Activated naive CD8-positive, alpha-beta T cell treated with anti-CD3 and anti-CD28 coated beads for 36 hours (primary cell): ENCODE results near the gene NRN1. TPM values are rescaled to one million over a fixed set of nuclear protein-coding genes. Genes with fewer than 3 reads are reported as not detected.
A peak's percentile ranks its signal among the peaks of the same experiment; 100 is the strongest.

Source experiments
- DNase-seq: peaks from one replicate; pipeline ENCODE4 v3.0.0; 2021
- H3K27ac Mint-ChIP-seq: one replicate; pipeline ENCODE4 v1.8.0; 2022; ENCODE audit warnings: mild to moderate bottlenecking, moderate library complexity, mixed read lengths
- H3K27me3 Mint-ChIP-seq: one replicate; pipeline ENCODE4 v1.8.0; 2022; ENCODE audit warnings: mild to moderate bottlenecking, mixed read lengths
- H3K36me3 Mint-ChIP-seq: one replicate; pipeline ENCODE4 v1.8.0; 2021; ENCODE audit warnings: mild to moderate bottlenecking, mixed read lengths
- H3K4me1 Mint-ChIP-seq: one replicate; pipeline ENCODE4 v1.8.0; 2021; ENCODE audit warnings: mixed read lengths
- H3K4me3 Mint-ChIP-seq: one replicate; pipeline ENCODE4 v1.8.0; 2022; ENCODE audit warnings: mild to moderate bottlenecking, moderate library complexity, mixed read lengths
- H3K9me3 Mint-ChIP-seq: one replicate; pipeline ENCODE4 v1.8.0; 2022; ENCODE audit warnings: mixed read lengths
- total RNA-seq, 2 experiments: library from RNA; stranded (reverse); gene quantifications; one replicate each; pipeline ENCODE4 v1.2.3, GENCODE V29; 2021

The NRN1 gene
- total RNA-seq, 2 experiments from 2014 or later: 10.2 to 10.6 TPM

DNA sequence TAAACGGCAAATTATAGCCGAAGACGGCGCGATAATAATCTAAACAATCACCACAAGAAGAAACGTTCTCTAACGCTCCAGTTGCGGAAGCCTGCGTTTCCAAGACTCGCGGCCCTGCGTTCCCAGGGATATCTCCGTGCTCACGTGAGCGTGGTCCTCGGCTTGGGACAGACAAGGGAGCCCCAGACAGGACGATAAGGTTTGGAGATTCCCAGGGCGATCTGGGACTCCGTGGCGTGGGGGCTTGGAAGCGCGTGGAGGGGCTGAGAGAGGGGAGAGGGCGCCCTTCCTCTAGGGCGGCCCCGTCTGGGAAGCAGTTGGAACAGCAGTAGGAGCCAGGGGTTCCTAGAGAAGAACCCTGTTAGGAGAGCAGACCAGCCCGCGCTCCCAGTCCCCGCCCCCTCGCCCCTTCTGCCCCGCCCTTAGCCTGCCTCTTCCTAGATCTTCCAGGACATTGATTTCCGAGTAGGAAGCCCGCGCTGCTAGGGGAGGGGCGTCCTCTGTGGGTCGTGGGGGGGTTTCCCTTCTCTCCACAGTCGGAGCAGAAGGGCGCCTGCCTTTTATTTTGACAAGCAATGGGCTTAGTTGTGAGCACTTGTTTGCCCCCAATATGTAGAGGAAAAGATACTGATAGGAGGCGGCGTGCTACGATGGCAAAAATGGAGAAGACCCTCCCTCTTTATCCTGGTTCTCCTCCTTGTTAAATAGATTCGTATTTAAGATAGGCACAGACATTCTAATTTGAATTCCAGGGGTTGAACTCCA is 10.6 kb downstream of the NRN1 start:
- H3K4me1 Mint-ChIP-seq: peaks cover 45% of the 10 kb centered on the region
- H3K36me3 Mint-ChIP-seq: peaks cover 11% of the 10 kb centered on the region

DNA sequence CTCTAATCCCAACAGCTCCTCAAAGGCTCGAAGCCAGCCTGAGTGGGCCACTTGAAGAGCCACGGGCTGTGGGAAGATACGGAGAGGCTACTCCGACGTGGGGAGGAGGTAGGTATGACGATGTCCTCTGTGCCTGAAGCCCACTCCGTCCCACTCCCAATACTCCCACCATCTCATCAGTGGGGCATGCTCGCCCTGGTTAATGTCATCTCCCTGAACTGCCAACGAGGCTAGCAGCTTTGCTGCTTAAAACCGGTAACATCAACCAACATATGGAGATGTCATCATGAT is 11.1 kb downstream of the NRN1 start:
- peak overlapping the region; percentile 47 for H3K27ac Mint-ChIP-seq
- peaks cover 45% of the 10 kb centered on the region for H3K4me1 Mint-ChIP-seq
- peaks cover 11% of the 10 kb centered on the region for H3K36me3 Mint-ChIP-seq
- H3K27me3 Mint-ChIP-seq: peaks cover 97% of the 10 kb centered on the region
- no peak for DNase-seq
- peak overlapping the region; percentile 83 for H3K4me3 Mint-ChIP-seq
- peaks cover 5% of the 10 kb centered on the region for H3K9me3 Mint-ChIP-seq

More for the DNA sequence above, 10.6 kb downstream of the NRN1 start:
- Mint-ChIP-seq H3K27ac (peak overlapping the region; percentile 47), H3K4me3 (peak overlapping the region; percentile 83), H3K27me3 (peaks cover 99% of the 10 kb centered on the region), H3K9me3 (peaks cover 5% of the 10 kb centered on the region)
- DNase-seq: no peak

DNA sequence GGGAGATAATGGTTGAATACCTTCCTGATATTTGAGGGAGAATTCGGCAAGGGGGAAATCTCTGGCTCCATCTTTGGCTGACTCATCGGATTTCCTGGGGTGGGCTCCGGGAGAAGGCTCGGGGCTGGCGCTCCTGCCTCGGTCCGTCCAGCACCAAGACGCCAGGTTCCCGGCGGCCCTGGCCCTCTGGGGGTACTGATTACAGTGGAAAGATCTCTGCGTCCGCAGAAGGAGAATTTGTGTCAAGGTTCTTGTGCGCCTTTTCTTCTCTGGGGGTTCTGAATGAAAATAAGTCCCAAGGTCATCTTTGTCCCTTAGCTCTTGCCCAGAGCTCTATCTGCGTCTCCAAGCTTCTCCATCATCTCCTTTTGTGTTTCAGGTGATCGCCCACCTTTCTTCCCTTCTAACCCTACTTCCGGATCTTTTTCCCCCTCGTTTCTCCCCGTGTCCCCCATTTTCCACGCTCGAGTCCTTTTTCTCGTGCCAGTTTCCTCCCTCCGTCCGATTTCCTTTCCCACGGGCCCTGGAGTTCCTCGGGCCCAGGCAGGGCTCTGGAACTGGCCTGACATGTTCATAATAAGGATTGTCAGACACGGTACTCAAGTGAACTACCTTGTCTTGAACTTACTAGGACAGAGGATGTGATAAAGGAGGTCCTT is 11.6 kb downstream of the NRN1 start:
- Mint-ChIP-seq H3K9me3 (peaks cover 1% of the 10 kb centered on the region), H3K36me3 (peaks cover 7% of the 10 kb centered on the region), H3K27ac (no peak overlapping the region), H3K27me3 (peaks cover 93% of the 10 kb centered on the region), H3K4me3 (peak overlapping the region; percentile 47), H3K4me1 (peaks cover 42% of the 10 kb centered on the region)
- no peak for DNase-seq

DNA sequence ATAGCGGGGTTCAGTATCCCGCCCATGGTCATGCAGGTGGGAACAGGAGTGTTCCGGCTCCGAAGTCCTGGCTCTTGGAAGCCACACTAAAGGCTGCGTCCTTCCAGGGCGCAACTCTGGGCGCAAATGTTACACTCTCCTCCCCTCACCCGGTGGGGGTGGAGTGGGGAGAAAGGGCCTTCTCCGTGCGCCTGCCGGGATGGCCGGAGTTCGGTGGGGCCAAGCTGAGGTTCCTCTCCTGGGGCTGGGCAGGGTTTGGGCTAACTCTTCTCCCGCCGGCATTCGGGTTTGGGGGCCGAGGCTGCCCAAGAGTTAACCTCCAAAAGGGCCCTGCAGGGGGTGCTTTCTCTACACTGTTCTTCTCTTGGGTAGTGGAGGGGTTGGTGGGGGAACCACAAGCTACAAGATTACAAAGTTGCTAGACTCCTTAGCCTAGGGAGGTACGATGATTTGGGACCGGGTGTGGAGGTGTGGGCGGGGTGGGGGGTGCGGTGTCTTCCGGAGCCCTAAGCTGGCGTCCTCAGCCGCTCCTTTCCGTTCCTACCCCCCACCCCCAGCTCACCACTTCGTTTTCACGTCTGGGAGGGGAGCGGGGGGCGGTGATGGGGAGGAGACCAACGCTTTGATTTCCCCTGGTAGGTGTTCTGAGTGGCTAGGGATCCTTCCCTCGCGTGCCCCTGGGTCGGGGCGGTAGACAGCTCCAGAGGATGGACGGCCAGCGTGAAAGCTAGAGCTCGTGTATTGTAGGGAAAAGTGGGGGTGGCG is 12.3 kb downstream of the NRN1 start:
- H3K27ac Mint-ChIP-seq: no peak overlapping the region
- H3K4me3 Mint-ChIP-seq: peak overlapping the region; percentile 47
- H3K4me1 Mint-ChIP-seq: peaks cover 39% of the 10 kb centered on the region

DNA sequence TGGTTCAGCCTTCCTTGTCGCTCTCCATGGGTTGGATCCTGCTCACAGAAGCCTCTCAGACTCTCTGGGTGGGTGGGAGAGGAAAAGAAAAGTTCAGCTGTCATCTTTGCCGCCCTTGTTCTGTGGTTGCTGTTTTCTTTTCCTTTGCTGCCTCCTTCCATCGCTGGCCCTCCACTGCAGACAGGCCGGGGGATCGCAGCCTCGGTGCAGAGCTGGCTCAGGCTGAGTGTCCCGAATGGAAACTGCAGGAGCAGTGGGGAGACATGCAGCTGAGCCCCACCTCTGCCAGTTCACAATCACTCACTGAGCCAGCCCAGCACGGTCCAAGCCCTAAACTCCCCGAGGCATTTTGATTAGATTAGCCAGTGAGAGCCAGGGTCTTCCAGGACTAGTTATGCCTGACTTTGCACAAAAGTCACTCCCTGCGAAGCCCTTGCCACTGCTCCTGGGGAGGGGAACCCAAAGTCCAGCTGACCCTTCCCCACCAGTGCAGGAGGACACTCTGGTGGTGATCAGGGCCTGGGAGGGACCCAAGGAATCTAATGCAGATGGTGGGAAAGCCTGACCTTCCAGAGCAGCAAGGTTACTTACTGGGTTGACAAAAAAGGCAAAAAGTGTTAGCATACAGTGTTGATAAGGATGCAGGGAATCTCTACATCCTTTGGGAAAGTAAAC is 14.0 kb downstream of the NRN1 start:
- Mint-ChIP-seq H3K27ac (no peak overlapping the region), H3K4me1 (peaks cover 30% of the 10 kb centered on the region), H3K36me3 (peaks cover 1% of the 10 kb centered on the region), H3K27me3 (peaks cover 80% of the 10 kb centered on the region), H3K9me3 (no peaks in the 10 kb centered on the region), H3K4me3 (no peak overlapping the region)
- DNase-seq: no peak

More for the DNA sequence above, 12.3 kb downstream of the NRN1 start:
- H3K27me3 Mint-ChIP-seq: peaks cover 92% of the 10 kb centered on the region
- H3K9me3 Mint-ChIP-seq: no peaks in the 10 kb centered on the region
- DNase-seq: no peak
- H3K36me3 Mint-ChIP-seq: peaks cover 1% of the 10 kb centered on the region

DNA sequence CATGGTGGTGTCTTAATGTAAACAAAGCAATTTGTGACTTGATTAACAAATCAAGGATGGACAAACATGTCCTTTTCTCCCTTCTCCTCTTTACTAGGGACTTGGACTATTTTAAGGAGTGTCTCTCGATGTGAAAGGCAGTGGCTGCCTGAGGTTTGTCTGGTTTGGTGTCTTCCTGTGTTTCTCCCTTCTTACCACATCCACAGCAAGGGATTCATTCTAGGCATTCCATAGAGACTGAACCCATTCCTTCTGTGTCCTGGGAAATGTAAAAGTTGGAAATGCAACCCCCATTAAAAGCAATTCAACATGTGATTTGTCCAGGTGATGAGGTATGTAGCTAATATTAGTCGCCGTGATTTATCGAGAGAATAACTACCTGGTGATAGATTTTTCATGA is 15.9 kb downstream of the NRN1 start:
- no peak for DNase-seq
- Mint-ChIP-seq H3K27me3 (peaks cover 61% of the 10 kb centered on the region), H3K4me1 (peaks cover 26% of the 10 kb centered on the region), H3K4me3 (no peak overlapping the region), H3K27ac (no peak overlapping the region), H3K9me3 (no peaks in the 10 kb centered on the region), H3K36me3 (peaks cover 1% of the 10 kb centered on the region)

DNA sequence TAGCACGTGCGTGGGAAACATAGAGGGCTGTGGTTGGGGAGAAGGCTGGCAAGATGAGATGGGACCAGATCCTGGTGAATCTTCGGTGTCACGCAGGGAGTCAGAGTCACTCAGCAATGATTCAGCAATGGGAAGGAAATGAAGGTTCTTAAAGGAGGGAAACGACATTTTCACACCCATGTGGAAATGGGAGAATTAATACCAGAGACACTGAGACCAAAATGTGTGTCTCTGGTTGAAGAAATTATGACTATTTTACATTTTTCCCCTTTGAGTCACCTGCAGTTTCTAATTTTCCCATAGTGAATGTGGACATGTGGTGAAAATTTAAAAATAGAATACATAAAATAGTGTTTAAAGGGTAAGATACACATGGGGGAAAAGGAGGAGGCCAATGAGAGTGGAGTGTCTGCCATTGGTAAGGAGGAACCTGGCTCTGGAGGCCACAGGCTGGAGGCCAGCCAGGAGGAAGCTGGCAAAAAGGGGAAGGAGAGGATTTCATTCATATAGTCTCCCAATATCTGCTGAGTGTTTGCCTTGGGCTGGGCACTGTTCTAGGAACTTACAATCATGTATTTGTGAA is 17.5 kb downstream of the NRN1 start:
- no peak overlapping the region for H3K4me3 Mint-ChIP-seq
- peaks cover 15% of the 10 kb centered on the region for H3K4me1 Mint-ChIP-seq
- H3K27me3 Mint-ChIP-seq: peaks cover 46% of the 10 kb centered on the region
- no peak for DNase-seq
- H3K36me3 Mint-ChIP-seq: peaks cover 1% of the 10 kb centered on the region
- no peak overlapping the region for H3K27ac Mint-ChIP-seq
- H3K9me3 Mint-ChIP-seq: no peaks in the 10 kb centered on the region

DNA sequence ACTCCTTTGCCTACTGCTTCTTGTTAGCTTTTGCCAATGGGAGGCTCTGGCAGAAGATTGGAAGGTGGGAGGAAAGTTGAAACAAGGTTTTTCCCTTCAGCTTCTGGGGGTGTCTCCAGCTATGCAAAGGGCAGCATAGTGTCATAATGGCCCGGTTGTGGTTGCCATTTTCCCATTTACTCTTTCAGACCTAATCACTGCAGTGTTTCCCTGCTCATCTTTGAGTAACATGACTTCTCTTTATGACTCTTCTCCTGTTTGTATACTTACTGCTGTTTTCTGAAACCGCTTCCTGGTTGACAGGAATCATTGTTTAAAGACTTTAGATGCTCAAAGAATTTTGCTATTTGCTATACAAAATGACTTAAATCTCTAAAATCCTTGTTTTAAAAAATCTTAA is 19.9 kb downstream of the NRN1 start:
- H3K27ac Mint-ChIP-seq: no peak overlapping the region
- no peaks in the 10 kb centered on the region for H3K36me3 Mint-ChIP-seq
- H3K9me3 Mint-ChIP-seq: no peaks in the 10 kb centered on the region
- H3K27me3 Mint-ChIP-seq: peaks cover 22% of the 10 kb centered on the region
- DNase-seq: no peak
- peaks cover 23% of the 10 kb centered on the region for H3K4me1 Mint-ChIP-seq
- H3K4me3 Mint-ChIP-seq: no peak overlapping the region

DNA sequence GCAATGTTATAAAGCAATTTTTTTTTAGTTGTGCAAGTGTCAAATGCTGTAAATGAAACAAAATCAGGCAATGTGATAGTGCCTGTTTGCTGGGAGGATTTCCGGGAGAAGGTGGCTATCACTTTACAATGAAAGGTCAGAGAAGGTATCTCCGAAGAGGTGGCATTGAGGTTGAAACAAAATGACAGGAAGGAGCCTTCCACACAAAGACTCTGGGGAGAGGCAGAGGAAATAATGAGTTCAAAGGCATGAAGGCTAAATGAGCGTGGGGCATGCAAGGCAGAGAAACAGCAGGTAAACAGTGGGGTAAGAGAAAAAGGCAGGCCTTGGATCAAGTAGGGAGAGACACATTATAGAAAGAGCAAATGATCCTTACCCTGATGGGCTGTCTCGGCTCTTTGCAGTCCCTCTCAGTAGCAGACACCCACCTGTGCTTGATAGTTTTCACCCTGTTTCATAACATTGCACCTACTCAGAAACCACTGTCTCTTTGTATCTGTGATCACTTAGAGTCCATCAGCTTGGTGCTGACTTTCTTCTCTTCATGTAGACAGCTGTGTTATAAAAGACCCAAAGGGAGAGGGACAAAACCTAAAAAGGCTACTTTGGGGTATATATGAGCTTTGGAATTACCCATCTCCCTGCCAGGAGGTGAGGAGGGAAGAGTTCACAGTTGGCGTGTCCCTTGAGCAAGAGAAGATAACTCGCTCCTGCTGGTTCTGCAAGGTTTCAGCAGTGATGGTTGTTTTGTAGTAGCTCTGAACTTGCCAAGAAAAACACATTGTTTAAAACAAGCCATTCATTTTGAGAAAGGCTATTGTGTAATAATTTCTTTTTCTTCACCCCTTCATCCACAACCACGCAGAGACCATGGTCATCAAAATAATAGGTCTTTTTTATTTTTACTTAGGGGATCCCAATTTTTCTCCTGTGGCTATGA is 22.3 kb downstream of the NRN1 start:
- Mint-ChIP-seq H3K4me1 (peaks cover 36% of the 10 kb centered on the region), H3K27me3 (peaks cover 9% of the 10 kb centered on the region), H3K9me3 (no peaks in the 10 kb centered on the region), H3K4me3 (no peak overlapping the region), H3K36me3 (peaks cover 4% of the 10 kb centered on the region), H3K27ac (peak overlapping the region; percentile 4)
- no peak for DNase-seq

DNA sequence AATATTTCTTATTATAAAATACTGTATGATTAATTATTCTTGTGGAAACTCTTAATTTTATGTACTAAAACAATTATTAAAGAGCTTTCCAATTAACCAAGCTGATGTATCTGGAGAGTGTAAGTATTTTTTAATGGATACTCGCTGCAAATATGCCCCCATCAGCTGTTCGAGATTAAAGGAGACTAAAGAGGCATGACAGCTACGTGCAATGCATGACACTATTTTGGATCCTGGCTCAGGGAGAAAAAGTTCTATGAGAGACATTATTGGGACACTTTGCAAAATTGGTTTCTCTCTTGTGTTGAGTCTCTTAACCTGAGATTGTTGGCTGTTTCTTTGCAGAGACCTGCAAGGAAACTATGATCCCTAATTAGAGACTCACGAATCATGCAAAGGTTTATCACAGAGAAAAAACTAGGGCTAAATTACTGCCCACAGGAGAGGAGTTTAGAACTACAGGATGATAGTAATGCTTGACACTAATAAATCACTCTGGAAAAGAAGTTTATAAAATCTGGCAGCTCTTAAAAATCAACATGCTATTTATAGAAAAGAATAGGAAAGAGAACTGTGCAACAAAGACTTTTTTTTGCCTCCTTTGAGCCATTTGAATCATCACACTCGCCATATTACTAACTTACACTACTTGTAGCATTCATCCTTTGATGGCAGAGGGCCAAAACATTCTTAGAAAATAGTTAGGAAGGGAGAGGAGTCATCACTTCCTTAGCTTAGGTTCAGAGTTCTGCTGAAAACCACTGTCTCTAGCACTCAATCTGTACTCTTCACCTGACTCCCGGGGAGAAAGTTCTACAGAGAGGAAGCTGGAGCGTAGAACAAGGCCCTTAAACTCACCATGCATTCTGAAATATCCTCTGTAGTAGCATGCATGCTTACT is 25.3 kb downstream of the NRN1 start:
- no peak for DNase-seq
- Mint-ChIP-seq H3K27me3 (peaks cover 7% of the 10 kb centered on the region), H3K4me3 (no peak overlapping the region), H3K4me1 (peaks cover 27% of the 10 kb centered on the region), H3K9me3 (no peaks in the 10 kb centered on the region), H3K36me3 (peaks cover 4% of the 10 kb centered on the region), H3K27ac (no peak overlapping the region)

DNA sequence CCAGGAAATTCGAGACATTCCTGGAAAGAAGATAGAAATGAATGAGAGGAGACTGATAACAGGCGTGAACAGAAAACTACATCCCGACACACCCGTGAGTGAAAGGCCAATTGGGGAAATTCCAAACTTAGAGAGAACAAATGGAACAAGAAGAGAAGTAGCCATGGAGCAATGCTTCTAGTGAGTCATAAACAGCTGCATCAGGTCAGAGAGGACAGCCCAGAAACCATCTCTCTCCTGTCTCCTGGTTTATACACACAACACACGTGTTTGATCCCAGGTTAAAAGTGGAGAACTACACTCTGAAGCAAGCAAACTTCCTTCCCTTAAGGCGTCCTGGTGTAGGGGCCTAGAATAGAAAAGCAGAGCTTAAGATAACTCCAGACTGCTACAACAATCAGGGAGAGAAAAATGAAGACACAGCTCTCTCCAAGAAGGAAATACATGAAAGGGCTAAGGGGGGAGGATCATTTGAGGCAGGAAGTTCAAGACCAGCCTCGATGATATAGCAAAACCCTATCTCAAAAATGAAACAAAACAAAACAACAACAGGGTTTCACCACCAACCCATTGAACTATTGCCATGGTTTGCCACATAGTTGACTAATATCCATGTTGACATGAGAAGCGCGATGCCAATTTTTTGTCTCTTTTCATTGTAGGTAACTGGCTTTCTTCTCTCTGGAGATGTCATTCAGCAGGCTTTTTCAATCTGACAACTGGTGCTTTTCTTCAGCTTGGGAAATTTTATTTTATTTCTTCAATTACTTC is 26.9 kb downstream of the NRN1 start:
- no peak overlapping the region for H3K27ac Mint-ChIP-seq
- peaks cover 4% of the 10 kb centered on the region for H3K36me3 Mint-ChIP-seq
- peaks cover 26% of the 10 kb centered on the region for H3K4me1 Mint-ChIP-seq
- no peak overlapping the region for H3K4me3 Mint-ChIP-seq
- no peaks in the 10 kb centered on the region for H3K9me3 Mint-ChIP-seq
- DNase-seq: no peak
- H3K27me3 Mint-ChIP-seq: peaks cover 7% of the 10 kb centered on the region

DNA sequence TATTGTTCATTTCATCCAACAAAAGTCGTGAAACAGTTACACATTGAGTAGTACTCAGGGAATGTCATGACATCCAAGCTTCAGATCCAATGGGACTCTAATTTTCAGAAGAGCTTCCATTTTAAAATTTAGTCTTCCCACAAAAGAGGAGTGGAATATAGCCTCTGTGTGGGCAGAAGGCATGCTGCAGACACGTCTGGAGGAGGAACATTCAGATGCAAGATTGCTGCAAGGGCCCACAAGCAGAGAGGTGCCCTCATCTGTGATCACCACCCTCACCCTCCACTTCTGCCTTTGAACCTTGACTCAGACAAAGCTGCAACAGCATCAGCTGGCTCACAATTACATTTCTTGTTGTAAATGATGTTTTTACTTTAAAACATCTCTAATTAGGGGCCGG is 29.9 kb downstream of the NRN1 start:
- no peaks in the 10 kb centered on the region for H3K9me3 Mint-ChIP-seq
- no peak overlapping the region for H3K27ac Mint-ChIP-seq
- peaks cover 14% of the 10 kb centered on the region for H3K4me1 Mint-ChIP-seq
- no peak overlapping the region for H3K4me3 Mint-ChIP-seq
- DNase-seq: no peak
- peaks cover 4% of the 10 kb centered on the region for H3K36me3 Mint-ChIP-seq
- peaks cover 7% of the 10 kb centered on the region for H3K27me3 Mint-ChIP-seq
